Measurements from ENCODE around the gene GNL1. TPM values are rescaled to one million over a fixed set of nuclear protein-coding genes. Genes with fewer than 3 reads are reported as not detected.

GNL1 gene
- total and polyA plus RNA-seq, 9 of the 15 experiments (the other 6 are each of a cell fraction or from before 2014, with no cell fraction given), result 0.73 to 112 (median 58.0) TPM

DNA sequence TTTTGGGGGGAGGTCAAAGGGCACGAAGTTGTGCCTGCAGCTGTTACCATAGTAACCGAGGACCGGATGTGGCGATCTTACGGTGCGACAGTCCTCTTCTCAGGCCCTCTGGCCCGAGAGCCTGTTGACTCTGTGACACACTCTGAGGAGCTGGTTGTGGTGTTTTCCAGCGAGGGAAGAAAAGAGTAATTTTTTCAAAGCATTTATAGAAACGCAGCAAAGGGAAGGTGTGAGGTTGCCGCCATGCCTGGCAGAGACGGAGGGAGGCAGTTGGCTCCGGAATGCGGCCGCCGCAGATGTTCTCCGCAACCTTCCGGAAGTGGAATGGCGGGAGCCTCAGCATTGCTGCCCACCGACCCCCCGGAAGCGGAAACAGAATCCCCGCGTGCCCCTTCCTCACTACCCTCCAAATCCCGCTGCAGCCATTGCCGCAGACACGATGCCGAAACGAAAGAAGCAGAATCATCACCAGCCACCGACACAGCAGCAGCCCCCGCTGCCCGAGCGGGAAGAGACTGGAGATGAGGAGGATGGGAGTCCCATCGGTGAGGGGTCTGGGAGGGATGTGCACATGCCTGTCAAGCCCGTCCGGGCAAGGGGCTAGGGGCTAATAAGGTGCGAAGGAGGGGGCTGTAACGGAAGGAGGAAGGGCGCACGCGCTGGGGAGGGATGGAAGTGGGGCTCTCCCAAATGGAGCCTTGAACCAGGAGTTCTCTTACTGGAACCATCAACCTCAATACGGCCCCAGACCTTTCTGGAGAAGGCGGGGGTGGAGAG lies 805 bp upstream of the GNL1 start, which contains the start of gene PRR3 (continued):
- TF ChIP-seq, protein P1, sequence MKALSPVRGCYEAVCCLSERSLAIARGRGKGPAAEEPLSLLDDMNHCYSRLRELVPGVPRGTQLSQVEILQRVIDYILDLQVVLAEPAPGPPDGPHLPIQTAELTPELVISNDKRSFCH (CRISPR knock-in tag; IDR thresholded peaks at IDR 0.05), result no peak
- TF ChIP-seq, protein P1 (tag; IDR thresholded peaks at IDR 0.05), result peak; percentile 50; the same call in 1 of the 2 replicates
- TF ChIP-seq MCM5 (IDR thresholded peaks at IDR 0.05; ENCODE audit: low read depth), result no peak
- TF ChIP-seq ZEB2 (IDR thresholded peaks at IDR 0.05), result no peak
- TF ChIP-seq HDAC1 (IDR thresholded peaks at IDR 0.05), result peak in 1 of 2 experiments; percentile 85; a peak in 2 of 4 replicates
- TF ChIP-seq, protein P2, sequence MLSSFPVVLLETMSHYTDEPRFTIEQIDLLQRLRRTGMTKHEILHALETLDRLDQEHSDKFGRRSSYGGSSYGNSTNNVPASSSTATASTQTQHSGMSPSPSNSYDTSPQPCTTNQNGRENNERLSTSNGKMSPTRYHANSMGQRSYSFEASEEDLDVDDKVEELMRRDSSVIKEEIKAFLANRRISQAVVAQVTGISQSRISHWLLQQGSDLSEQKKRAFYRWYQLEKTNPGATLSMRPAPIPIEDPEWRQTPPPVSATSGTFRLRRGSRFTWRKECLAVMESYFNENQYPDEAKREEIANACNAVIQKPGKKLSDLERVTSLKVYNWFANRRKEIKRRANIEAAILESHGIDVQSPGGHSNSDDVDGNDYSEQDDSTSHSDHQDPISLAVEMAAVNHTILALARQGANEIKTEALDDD (IDR thresholded peaks at IDR 0.05), result no peak
- no peak; the same call in 1 of the 2 replicates for TF ChIP-seq MAFG (tag; conservative IDR thresholded peaks at IDR 0.05)
- TF ChIP-seq MTA3 (IDR thresholded peaks at IDR 0.05; ENCODE audit: borderline replicate concordance), result peak; percentile 63
- no peak for TF ChIP-seq FOS (IDR thresholded peaks at IDR 0.05; ENCODE audit: extremely low read depth, insufficient read length)
- TF ChIP-seq MAZ (CRISPR knock-in tag; conservative IDR thresholded peaks at IDR 0.05 in 1 of 2, IDR thresholded peaks at IDR 0.05 in 1 of 2), result peak; percentile 68 to 90
- TF ChIP-seq HDAC3 (IDR thresholded peaks at IDR 0.05; ENCODE audit: borderline replicate concordance, partially characterized antibody), result peak; percentile 14
- TF ChIP-seq, protein P3, sequence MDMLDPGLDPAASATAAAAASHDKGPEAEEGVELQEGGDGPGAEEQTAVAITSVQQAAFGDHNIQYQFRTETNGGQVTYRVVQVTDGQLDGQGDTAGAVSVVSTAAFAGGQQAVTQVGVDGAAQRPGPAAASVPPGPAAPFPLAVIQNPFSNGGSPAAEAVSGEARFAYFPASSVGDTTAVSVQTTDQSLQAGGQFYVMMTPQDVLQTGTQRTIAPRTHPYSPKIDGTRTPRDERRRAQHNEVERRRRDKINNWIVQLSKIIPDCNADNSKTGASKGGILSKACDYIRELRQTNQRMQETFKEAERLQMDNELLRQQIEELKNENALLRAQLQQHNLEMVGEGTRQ (CRISPR knock-in tag; IDR thresholded peaks at IDR 0.05), result 0 out of 2 replicates have a peak, but pooled peaks have one; percentile 27
- no peak for TF ChIP-seq PHTF2 (CRISPR knock-in tag; IDR thresholded peaks at IDR 0.05)
- TF ChIP-seq EP400 (IDR thresholded peaks at IDR 0.05), result peak; percentile 99
- no peak for TF ChIP-seq TSC22D4 (tag; IDR thresholded peaks at IDR 0.05)
- TF ChIP-seq TFAM (CRISPR knock-in tag; conservative IDR thresholded peaks at IDR 0.05), result no peak
- no peak for TF ChIP-seq NCOA6 (IDR thresholded peaks at IDR 0.05)
- no peak for TF ChIP-seq ZNF263 (CRISPR knock-in tag; IDR thresholded peaks at IDR 0.05; ENCODE audit: borderline replicate concordance)
- TF ChIP-seq, protein P4, sequence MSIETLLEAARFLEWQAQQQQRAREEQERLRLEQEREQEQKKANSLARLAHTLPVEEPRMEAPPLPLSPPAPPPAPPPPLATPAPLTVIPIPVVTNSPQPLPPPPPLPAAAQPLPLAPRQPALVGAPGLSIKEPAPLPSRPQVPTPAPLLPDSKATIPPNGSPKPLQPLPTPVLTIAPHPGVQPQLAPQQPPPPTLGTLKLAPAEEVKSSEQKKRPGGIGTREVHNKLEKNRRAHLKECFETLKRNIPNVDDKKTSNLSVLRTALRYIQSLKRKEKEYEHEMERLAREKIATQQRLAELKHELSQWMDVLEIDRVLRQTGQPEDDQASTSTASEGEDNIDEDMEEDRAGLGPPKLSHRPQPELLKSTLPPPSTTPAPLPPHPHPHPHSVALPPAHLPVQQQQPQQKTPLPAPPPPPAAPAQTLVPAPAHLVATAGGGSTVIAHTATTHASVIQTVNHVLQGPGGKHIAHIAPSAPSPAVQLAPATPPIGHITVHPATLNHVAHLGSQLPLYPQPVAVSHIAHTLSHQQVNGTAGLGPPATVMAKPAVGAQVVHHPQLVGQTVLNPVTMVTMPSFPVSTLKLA (conservative IDR thresholded peaks at IDR 0.05), result peak; percentile 67 to 77
- no peak for TF ChIP-seq ZNF830 (CRISPR knock-in tag; IDR thresholded peaks at IDR 0.05)
- peak; percentile 97 for TF ChIP-seq SIN3B (IDR thresholded peaks at IDR 0.05; ENCODE audit: low read depth)
- TF ChIP-seq PHB2 (IDR thresholded peaks at IDR 0.05; ENCODE audit: low read depth), result 0 out of 2 replicates have a peak, but pooled peaks have one; percentile 19
- TF ChIP-seq, protein P5, sequence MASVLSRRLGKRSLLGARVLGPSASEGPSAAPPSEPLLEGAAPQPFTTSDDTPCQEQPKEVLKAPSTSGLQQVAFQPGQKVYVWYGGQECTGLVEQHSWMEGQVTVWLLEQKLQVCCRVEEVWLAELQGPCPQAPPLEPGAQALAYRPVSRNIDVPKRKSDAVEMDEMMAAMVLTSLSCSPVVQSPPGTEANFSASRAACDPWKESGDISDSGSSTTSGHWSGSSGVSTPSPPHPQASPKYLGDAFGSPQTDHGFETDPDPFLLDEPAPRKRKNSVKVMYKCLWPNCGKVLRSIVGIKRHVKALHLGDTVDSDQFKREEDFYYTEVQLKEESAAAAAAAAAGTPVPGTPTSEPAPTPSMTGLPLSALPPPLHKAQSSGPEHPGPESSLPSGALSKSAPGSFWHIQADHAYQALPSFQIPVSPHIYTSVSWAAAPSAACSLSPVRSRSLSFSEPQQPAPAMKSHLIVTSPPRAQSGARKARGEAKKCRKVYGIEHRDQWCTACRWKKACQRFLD (CRISPR knock-in tag; IDR thresholded peaks at IDR 0.05), result peak; percentile 75

Measured in K562 (cell line).